HepG2 (cell line): ENCODE measurements around the gene KIF19. TPM values are rescaled to one million over a fixed set of nuclear protein-coding genes. Genes with fewer than 3 reads are reported as not detected.

ENCODE experiments used
- ATRX ChIP-seq: sonication (generic); formaldehyde crosslinking; IDR thresholded peaks from 2 replicates; pipeline ENCODE4 v1.4.0; 2020; ENCODE audit warnings: missing genetic modification reagents, borderline replicate concordance
- DMAP1 ChIP-seq: IDR thresholded peaks from 2 replicates; pipeline ENCODE4 v1.6.1; 2016
- ETV6 ChIP-seq: sonication (generic); formaldehyde crosslinking; conservative IDR thresholded peaks from 2 replicates; pipeline ENCODE4 v1.4.0; 2020; ENCODE audit warnings: missing genetic modification reagents
- EZH2 ChIP-seq: conservative IDR thresholded peaks from 2 replicates; pipeline ENCODE4 v1.6.1; 2012; ENCODE audit warnings: mild to moderate bottlenecking, low read depth, low read length, moderate library complexity
- GATAD1 ChIP-seq: IDR thresholded peaks from 2 replicates; pipeline ENCODE4 v1.6.1; 2016; ENCODE audit warnings: missing genetic modification reagents, missing compliant biosample characterization
- KDM5A ChIP-seq: fragments of 200-600 bp; sonication (generic); IDR thresholded peaks from 2 replicates; pipeline ENCODE4 v1.7.0; 2018; ENCODE audit warnings: antibody characterized with exemption, mild to moderate bottlenecking, low read length, borderline replicate concordance
- REL ChIP-seq: sonication (generic); formaldehyde crosslinking; conservative IDR thresholded peaks from 2 replicates; pipeline ENCODE4 v1.8.0; 2022; ENCODE audit warnings: mild to moderate bottlenecking, missing genetic modification reagents, moderate library complexity
- SAFB2 ChIP-seq: sonication (generic); formaldehyde crosslinking; IDR thresholded peaks from 2 replicates; pipeline ENCODE4 v1.5.1; 2020; ENCODE audit warnings: missing genetic modification reagents, low read depth, mild to moderate bottlenecking, borderline replicate concordance
- SALL2 ChIP-seq: sonication (generic); formaldehyde crosslinking; IDR thresholded peaks from 2 replicates; pipeline ENCODE4 v1.8.1; 2023; ENCODE audit warnings: mild to moderate bottlenecking, missing genetic modification reagents, inconsistent platforms
- SIN3B ChIP-seq: fragments of 150-350 bp; IDR thresholded peaks from 2 replicates; pipeline ENCODE4 v1.6.1; 2014; ENCODE audit warnings: low read length
- TARDBP ChIP-seq: sonication (generic); formaldehyde crosslinking; IDR thresholded peaks from 2 replicates; pipeline ENCODE4 v1.8.0; 2022; ENCODE audit warnings: mild to moderate bottlenecking, missing genetic modification reagents
- THYN1 ChIP-seq: sonication (generic); formaldehyde crosslinking; IDR thresholded peaks from 2 replicates; pipeline ENCODE4 v1.8.1; 2023; ENCODE audit warnings: low read depth, mild to moderate bottlenecking, moderate library complexity, missing genetic modification reagents, borderline replicate concordance
- YEATS4 ChIP-seq: sonication (generic); formaldehyde crosslinking; IDR thresholded peaks from 2 replicates; pipeline ENCODE4 v1.4.0; 2020; ENCODE audit warnings: missing genetic modification reagents, borderline replicate concordance
- ZC3H13 ChIP-seq: sonication (generic); formaldehyde crosslinking; IDR thresholded peaks from 2 replicates; pipeline ENCODE4 v1.8.1; 2023; ENCODE audit warnings: mild to moderate bottlenecking, missing genetic modification reagents, moderate library complexity
- ZNF282 ChIP-seq: fragments of 450-650 bp; IDR thresholded peaks from 2 replicates; pipeline ENCODE4 v1.6.1; 2018; ENCODE audit not compliant: partially characterized antibody
- ZNF33B ChIP-seq: sonication (generic); formaldehyde crosslinking; IDR thresholded peaks from 2 replicates; pipeline ENCODE4 v1.5.1; 2020; ENCODE audit warnings: mild to moderate bottlenecking, missing genetic modification reagents
- ZNF678 ChIP-seq: sonication (generic); formaldehyde crosslinking; IDR thresholded peaks from 2 replicates; pipeline ENCODE4 v1.4.0; 2020; ENCODE audit warnings: mild to moderate bottlenecking, missing genetic modification reagents
- ZNF703 ChIP-seq: sonication (generic); formaldehyde crosslinking; IDR thresholded peaks from 2 replicates; pipeline ENCODE4 v1.5.1; 2020; ENCODE audit warnings: missing genetic modification reagents, mild to moderate bottlenecking, moderate library complexity, borderline replicate concordance
- ZSCAN12 ChIP-seq: sonication (generic); formaldehyde crosslinking; IDR thresholded peaks from 2 replicates; pipeline ENCODE4 v1.9.0; 2021; ENCODE audit warnings: mild to moderate bottlenecking, missing genetic modification reagents
- polyA plus RNA-seq, 8 experiments: library from polyadenylated mRNA; depleted of rRNA in 3 of 8; stranded (reverse) in 7 of 8; unstranded in 1 of 8; fragments of >200 nt; fragmentation: Illumina TruSeq in 4 of 8; extraction: Trizol in 4 of 8; gene quantifications; 2 replicates each; pipeline versions ENCODE4 v1.2.1 to v1.2.3, GENCODE V29; 2011 to 2016; ENCODE audit warnings: low read depth in 4 of 8, missing spikeins in 1 of 8, mixed read lengths in 1 of 8; ENCODE audit not compliant: insufficient read depth in 1 of 8
- total RNA-seq, 5 experiments: library from RNA; depleted of rRNA; stranded (reverse); fragments of >200 nt; fragmentation: Illumina TruSeq; extraction: Trizol; gene quantifications; 2 replicates each; pipeline ENCODE4 v1.2.3, GENCODE V29; 2016; ENCODE audit warnings: low read depth in 1 of 5
- TF ChIP-seq, protein P1 (sequence below): sonication (generic); formaldehyde crosslinking; IDR thresholded peaks from 2 replicates; pipeline ENCODE4 v1.4.0; 2020; ENCODE audit warnings: mild to moderate bottlenecking, missing genetic modification reagents, borderline replicate concordance
- TF ChIP-seq, protein P2 (sequence below): sonication (generic); formaldehyde crosslinking; IDR thresholded peaks from 2 replicates; pipeline ENCODE4 v1.4.0; 2020; ENCODE audit warnings: missing genetic modification reagents
- TF ChIP-seq, protein P3 (sequence below): sonication (generic); formaldehyde crosslinking; IDR thresholded peaks from 2 replicates; pipeline ENCODE4 v1.5.0; 2020; ENCODE audit warnings: missing genetic modification reagents
- TF ChIP-seq, protein P4 (sequence below): sonication (generic); formaldehyde crosslinking; IDR thresholded peaks from 2 replicates; pipeline ENCODE4 v1.9.0; 2021; ENCODE audit warnings: missing genetic modification reagents, mild to moderate bottlenecking, borderline replicate concordance

Gene KIF19
- total and polyA plus RNA-seq, 2 of the 13 experiments (the other 11 are each of a cell fraction or from before 2014, with no cell fraction given) = not detected

DNA sequence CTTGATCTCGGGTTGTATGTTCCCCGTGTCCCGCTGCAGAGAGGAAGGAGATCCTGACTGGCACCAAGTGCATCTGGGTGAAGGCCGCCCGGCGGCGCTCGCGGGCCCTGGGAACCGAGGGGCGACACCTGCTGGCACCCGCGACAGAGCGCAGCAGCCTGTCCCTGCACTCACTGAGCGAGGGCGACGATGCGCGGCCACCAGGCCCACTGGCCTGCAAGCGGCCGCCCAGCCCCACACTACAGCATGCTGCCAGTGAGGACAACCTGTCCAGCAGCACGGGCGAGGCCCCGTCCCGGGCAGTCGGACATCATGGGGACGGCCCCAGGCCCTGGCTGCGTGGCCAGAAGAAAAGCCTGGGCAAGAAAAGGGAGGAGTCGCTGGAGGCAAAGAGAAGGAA, 28.1 kb downstream of the KIF19 start (continued):
- TF ChIP-seq EZH2 (0 out of 2 replicates have a peak, but pooled peaks have one; percentile 33), SAFB2 (CRISPR knock-in tag) (no peak), ETV6 (CRISPR knock-in tag) (0 out of 2 replicates have a peak, but pooled peaks have one; percentile 52), YEATS4 (no peak), GATAD1 (CRISPR knock-in tag) (no peak), ZNF33B (CRISPR knock-in tag) (no peak), REL (CRISPR knock-in tag) (no peak), SIN3B (no peak), ZNF678 (no peak), ZC3H13 (no peak), ATRX (CRISPR knock-in tag) (no peak), KDM5A (no peak), ZNF703 (CRISPR knock-in tag) (no peak), ZNF282 (no peak), THYN1 (no peak), ZSCAN12 (CRISPR knock-in tag) (no peak), SALL2 (peak; percentile 40; the same call in 1 of the 2 replicates), TARDBP (CRISPR knock-in tag) (no peak), DMAP1 (CRISPR knock-in tag) (no peak)
- TF ChIP-seq, protein P1, sequence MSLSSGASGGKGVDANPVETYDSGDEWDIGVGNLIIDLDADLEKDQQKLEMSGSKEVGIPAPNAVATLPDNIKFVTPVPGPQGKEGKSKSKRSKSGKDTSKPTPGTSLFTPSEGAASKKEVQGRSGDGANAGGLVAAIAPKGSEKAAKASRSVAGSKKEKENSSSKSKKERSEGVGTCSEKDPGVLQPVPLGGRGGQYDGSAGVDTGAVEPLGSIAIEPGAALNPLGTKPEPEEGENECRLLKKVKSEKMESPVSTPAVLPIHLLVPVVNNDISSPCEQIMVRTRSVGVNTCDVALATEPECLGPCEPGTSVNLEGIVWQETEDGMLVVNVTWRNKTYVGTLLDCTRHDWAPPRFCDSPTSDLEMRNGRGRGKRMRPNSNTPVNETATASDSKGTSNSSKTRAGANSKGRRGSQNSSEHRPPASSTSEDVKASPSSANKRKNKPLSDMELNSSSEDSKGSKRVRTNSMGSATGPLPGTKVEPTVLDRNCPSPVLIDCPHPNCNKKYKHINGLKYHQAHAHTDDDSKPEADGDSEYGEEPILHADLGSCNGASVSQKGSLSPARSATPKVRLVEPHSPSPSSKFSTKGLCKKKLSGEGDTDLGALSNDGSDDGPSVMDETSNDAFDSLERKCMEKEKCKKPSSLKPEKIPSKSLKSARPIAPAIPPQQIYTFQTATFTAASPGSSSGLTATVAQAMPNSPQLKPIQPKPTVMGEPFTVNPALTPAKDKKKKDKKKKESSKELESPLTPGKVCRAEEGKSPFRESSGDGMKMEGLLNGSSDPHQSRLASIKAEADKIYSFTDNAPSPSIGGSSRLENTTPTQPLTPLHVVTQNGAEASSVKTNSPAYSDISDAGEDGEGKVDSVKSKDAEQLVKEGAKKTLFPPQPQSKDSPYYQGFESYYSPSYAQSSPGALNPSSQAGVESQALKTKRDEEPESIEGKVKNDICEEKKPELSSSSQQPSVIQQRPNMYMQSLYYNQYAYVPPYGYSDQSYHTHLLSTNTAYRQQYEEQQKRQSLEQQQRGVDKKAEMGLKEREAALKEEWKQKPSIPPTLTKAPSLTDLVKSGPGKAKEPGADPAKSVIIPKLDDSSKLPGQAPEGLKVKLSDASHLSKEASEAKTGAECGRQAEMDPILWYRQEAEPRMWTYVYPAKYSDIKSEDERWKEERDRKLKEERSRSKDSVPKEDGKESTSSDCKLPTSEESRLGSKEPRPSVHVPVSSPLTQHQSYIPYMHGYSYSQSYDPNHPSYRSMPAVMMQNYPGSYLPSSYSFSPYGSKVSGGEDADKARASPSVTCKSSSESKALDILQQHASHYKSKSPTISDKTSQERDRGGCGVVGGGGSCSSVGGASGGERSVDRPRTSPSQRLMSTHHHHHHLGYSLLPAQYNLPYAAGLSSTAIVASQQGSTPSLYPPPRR (CRISPR knock-in tag) = no peak
- TF ChIP-seq, protein P2, sequence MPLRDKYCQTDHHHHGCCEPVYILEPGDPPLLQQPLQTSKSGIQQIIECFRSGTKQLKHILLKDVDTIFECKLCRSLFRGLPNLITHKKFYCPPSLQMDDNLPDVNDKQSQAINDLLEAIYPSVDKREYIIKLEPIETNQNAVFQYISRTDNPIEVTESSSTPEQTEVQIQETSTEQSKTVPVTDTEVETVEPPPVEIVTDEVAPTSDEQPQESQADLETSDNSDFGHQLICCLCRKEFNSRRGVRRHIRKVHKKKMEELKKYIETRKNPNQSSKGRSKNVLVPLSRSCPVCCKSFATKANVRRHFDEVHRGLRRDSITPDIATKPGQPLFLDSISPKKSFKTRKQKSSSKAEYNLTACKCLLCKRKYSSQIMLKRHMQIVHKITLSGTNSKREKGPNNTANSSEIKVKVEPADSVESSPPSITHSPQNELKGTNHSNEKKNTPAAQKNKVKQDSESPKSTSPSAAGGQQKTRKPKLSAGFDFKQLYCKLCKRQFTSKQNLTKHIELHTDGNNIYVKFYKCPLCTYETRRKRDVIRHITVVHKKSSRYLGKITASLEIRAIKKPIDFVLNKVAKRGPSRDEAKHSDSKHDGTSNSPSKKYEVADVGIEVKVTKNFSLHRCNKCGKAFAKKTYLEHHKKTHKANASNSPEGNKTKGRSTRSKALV (CRISPR knock-in tag) = no peak
- TF ChIP-seq, protein P3, sequence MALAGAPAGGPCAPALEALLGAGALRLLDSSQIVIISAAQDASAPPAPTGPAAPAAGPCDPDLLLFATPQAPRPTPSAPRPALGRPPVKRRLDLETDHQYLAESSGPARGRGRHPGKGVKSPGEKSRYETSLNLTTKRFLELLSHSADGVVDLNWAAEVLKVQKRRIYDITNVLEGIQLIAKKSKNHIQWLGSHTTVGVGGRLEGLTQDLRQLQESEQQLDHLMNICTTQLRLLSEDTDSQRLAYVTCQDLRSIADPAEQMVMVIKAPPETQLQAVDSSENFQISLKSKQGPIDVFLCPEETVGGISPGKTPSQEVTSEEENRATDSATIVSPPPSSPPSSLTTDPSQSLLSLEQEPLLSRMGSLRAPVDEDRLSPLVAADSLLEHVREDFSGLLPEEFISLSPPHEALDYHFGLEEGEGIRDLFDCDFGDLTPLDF (CRISPR knock-in tag) = no peak
- TF ChIP-seq, protein P4, sequence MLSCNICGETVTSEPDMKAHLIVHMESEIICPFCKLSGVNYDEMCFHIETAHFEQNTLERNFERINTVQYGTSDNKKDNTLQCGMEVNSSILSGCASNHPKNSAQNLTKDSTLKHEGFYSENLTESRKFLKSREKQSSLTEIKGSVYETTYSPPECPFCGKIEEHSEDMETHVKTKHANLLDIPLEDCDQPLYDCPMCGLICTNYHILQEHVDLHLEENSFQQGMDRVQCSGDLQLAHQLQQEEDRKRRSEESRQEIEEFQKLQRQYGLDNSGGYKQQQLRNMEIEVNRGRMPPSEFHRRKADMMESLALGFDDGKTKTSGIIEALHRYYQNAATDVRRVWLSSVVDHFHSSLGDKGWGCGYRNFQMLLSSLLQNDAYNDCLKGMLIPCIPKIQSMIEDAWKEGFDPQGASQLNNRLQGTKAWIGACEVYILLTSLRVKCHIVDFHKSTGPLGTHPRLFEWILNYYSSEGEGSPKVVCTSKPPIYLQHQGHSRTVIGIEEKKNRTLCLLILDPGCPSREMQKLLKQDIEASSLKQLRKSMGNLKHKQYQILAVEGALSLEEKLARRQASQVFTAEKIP (CRISPR knock-in tag) = no peak
